ENCODE data around the gene AP3B2. TPM values are rescaled to one million over a fixed set of nuclear protein-coding genes. Genes with fewer than 3 reads are reported as not detected.

The AP3B2 gene
- total and polyA plus RNA-seq, 10 donors: 0.15 to 9.5 (median 1.1) TPM; not detected in 1

DNA sequence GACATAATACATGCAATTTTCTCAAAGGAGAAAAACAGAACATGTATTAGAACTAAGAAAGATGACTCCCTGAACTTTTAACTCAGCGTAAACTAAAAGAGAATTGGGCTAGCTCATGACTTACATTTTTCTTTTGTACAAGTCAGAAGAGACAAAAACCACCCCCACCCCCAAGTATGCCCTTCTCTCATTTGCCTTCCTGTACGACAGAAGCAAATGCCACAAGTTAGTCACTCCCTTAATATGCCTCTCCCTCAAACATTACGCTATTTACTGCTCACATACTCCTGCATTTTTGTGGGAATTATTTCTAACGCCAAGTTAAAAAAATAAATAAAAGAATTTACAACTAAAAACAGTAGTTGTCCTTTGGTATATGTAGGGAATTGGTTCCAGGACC lies 84.5 kb downstream of the AP3B2 start:
- Histone ChIP-seq H3K4me1 (no peaks in the 10 kb centered on the region), H3K4me3 (no peak overlapping the region), H3K36me3 (no peaks in the 10 kb centered on the region), H3K27ac (no peak overlapping the region), H3K27me3 (replicated peaks in 1 of 7) (no peaks in the 10 kb centered on the region), H3K9me3 (no peaks in the 10 kb centered on the region)
- intact Hi-C loops (cut with DNase I; ENCODE audit: low total_unique reads): no loop called here
- no peak for DNase-seq
- WGBS, 5 donors: 79 to 84% (median 81%) methylated on average over 4 of the region's 4 CpGs
- no peak for TF ChIP-seq POLR2A (IDR thresholded peaks at IDR 0.05)
- no peak for TF ChIP-seq POLR2AphosphoS5 (IDR thresholded peaks at IDR 0.05)
- no peak for TF ChIP-seq CTCF (IDR thresholded peaks at IDR 0.05 in 8 of 11, conservative IDR thresholded peaks at IDR 0.05 in 3 of 11)

GRCh38 chr15:82624438-82624837 lies 85.2 kb downstream of the AP3B2 start:
- WGBS, 5 donors: 84 to 94% (median 86%) methylated on average over 3 of the region's 3 CpGs
- Histone ChIP-seq H3K4me3 (no peak overlapping the region), H3K9me3 (no peaks in the 10 kb centered on the region), H3K27ac (no peak overlapping the region), H3K27me3 (replicated peaks in 1 of 7) (no peaks in the 10 kb centered on the region), H3K4me1 (no peaks in the 10 kb centered on the region), H3K36me3 (no peaks in the 10 kb centered on the region)
- no peak for TF ChIP-seq POLR2AphosphoS5 (IDR thresholded peaks at IDR 0.05)
- no peak for TF ChIP-seq CTCF (IDR thresholded peaks at IDR 0.05 in 8 of 11, conservative IDR thresholded peaks at IDR 0.05 in 3 of 11)
- no peak for TF ChIP-seq POLR2A (IDR thresholded peaks at IDR 0.05)
- intact Hi-C loops (cut with DNase I; ENCODE audit: low total_unique reads): no loop called here
- no peak for DNase-seq

DNA sequence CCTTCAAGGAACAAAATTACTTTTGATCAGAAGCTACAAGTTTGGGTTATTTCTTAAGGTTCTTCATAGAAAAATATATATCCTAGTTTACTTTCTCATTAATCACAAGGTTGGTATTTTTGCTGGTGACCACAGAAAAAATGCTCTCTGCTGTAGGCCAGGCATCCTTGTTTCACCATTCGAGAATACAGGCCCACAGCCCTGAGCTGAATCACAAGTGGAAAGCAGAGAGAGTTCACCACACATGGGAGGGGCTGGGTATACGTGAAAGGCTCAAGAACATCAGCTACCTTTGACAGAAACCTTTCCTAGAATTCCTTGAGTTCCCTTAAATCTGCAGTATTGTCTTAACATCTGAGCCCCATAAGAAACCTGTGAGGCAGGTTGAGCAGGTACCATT lies 85.7 kb downstream of the AP3B2 start:
- no peak overlapping the region for H3K27ac ChIP-seq
- no peak for DNase-seq
- H3K27me3 ChIP-seq (replicated peaks in 1 of 7): no peaks in the 10 kb centered on the region
- 63 to 73% (median 70%) methylated on average over 2 of the region's 2 CpGs for WGBS, 5 donors
- TF ChIP-seq POLR2A (IDR thresholded peaks at IDR 0.05) (no peak), POLR2AphosphoS5 (IDR thresholded peaks at IDR 0.05) (no peak), CTCF (IDR thresholded peaks at IDR 0.05 in 8 of 11, conservative IDR thresholded peaks at IDR 0.05 in 3 of 11) (no peak)
- no peaks in the 10 kb centered on the region for H3K4me1 ChIP-seq
- intact Hi-C loops (cut with DNase I; ENCODE audit: low total_unique reads): no loop called here
- H3K36me3 ChIP-seq: no peaks in the 10 kb centered on the region
- H3K4me3 ChIP-seq: no peak overlapping the region
- no peaks in the 10 kb centered on the region for H3K9me3 ChIP-seq

DNA sequence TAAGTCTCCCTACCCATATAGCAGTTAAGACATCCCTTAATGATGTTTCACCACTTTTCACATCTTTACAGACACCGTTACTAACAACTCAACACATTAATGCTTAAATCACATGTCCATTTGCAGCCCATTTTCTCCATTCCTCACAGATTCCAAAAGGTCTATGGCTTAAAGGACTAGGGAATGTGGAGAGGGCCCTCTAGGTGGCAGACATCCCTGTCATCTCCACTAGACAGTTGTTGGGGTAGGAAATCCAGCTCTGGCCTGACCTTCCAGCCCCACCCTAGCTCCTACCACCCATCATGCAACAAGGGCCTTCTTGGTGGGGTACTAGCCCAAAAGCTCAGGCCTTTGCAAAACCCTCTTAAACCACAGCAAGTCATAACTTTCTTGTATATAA lies 87.7 kb downstream of the AP3B2 start:
- Histone ChIP-seq H3K4me3 (no peak overlapping the region), H3K36me3 (no peaks in the 10 kb centered on the region), H3K9me3 (no peaks in the 10 kb centered on the region), H3K27ac (no peak overlapping the region), H3K27me3 (replicated peaks in 1 of 7) (no peaks in the 10 kb centered on the region), H3K4me1 (no peaks in the 10 kb centered on the region)
- WGBS, 5 donors: 38 to 68% (median 56%) methylated on average over 1 of the region's 1 CpG
- intact Hi-C loops (cut with DNase I; ENCODE audit: low total_unique reads): no loop called here
- TF ChIP-seq CTCF (IDR thresholded peaks at IDR 0.05 in 8 of 11, conservative IDR thresholded peaks at IDR 0.05 in 3 of 11) (no peak), POLR2A (IDR thresholded peaks at IDR 0.05) (no peak), POLR2AphosphoS5 (IDR thresholded peaks at IDR 0.05) (no peak)
- no peak for DNase-seq

Measured in spleen (tissue), 11 donors.